GM19324 (cell line): ENCODE results near the gene FIZ1.

ENCODE experiments used
- ATAC-seq: cut with Tn5 transposase; IDR thresholded peaks from one replicate; pipeline ENCODE4 v1.9.1; 2021; ENCODE audit warnings: mild to moderate bottlenecking, moderate library complexity; ENCODE audit not compliant: unreplicated experiment, low FRiP score

FIZ1 gene

GRCh38 chr19:55636723-55637122 lies 37.4 kb upstream of the FIZ1 start:
- no peak for ATAC-seq

- ATAC-seq = no peak
Measured at GRCh38 chr19:55635856-55636440, 36.6 kb upstream of the FIZ1 start.

DNA sequence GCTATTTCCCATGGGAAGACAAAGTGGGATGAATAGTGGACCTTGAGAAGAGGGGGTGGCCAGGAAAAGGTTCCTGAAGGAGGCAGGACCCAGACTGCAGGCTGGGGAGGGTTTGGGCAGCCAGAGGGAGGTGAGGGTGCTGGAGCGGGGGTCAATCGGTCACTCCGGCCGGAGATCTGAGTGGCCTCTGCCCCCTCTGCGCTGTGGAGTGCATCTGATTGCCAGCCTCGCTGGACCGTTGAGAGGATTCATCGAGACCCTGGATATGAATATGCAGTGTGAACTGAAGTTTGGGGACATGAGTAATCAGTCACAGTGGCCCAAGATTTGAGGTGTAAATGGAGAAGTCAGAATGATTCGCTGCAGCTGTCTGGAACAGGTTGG lies 36.0 kb upstream of the FIZ1 start:
- no peak for ATAC-seq

GRCh38 chr19:55633861-55634260 lies 34.5 kb upstream of the FIZ1 start:
- ATAC-seq = no peak

DNA sequence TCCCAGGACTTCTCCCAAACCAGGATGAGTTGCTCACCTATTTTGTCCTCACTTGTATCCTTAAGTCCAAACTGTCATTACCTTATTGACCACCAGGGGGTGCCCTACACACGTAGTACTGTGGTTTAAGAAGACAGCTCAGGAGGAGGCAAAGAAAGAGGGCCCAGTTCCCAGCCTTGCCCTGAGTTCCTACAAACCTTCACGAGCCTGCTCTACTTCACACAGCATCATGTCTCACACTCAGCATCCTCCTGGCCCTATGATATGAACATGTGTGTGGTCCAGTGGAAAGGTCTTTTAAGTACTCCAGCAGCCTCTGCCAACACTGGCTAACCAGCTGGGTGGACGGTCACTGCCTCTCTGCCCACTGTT lies 33.1 kb upstream of the FIZ1 start:
- ATAC-seq = no peak

- no peak for ATAC-seq
Measured at GRCh38 chr19:55626350-55626749, 27.0 kb upstream of the FIZ1 start.

GRCh38 chr19:55625004-55625326 lies 25.6 kb upstream of the FIZ1 start:
- no peak for ATAC-seq

DNA sequence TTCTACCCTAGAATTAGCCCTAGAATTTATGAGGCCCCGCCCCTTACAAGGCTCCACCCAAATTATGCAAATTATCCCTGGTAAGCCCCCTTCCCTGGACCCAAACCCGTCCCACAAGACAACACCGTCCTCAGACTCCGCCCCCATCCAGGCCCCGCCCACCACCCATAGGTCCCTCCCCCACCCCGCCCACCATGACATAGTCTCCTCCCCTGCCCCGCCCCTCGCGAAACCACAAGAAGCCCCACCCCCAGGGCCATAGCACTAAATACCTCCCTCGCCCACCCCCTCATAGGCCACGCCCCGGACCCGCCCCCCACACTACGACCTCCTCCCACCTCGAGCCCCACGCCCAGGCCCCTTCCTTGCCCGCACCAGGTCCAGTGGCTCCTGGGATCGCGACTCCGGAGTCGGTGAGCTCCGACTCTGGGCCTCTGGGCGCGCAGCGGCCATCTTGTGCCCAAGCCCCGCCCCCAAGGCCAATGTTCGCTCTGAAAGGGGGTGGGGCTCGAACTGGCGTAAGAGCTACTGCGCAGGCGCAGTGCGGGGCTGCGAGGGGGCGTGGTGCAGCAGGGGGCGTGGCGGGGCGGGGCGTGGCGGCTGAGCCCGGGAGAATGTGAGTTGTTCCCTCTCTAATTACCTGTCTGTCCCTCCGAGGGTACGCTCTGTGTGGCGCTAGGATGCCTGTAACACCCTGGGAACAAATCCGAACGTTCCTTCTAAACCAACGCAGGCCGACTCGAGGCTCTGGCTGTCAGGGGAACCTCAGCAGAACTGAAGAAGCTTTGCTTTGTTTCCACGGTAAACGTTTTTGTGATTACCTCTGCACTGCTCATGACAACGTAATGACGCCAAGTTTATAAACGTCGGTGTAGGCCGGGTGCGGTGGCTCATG lies 25.0 kb upstream of the FIZ1 start, which contains the start of gene ZNF784:
TSS of gene ZNF784 (minus strand) at position 458 of the 895 bp plus-strand sequence. CDS start at position 453, 5 bp downstream.
- peak; percentile 74 for ATAC-seq

GRCh38 chr19:55623561-55623960 lies 24.2 kb upstream of the FIZ1 start:
- ATAC-seq = no peak

DNA sequence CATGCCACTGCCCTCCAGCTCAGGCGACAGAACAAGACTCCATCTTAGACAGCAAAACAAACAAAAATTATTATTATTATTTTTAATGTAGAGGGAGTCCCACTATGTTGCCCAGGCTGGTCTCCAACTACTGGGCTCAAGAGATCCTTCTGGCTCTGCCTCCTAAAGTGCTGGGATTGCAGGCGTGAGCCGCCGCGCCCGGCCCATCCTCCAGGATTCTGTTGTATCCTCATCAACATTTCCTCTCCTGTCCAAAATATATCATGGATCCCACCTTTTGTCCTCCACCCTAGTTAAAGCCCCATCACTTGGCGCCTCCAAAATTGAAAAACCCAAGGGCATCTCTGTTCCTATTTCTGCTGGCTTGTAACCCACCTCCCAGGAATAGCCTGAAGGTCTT lies 23.8 kb upstream of the FIZ1 start:
- no peak for ATAC-seq

DNA sequence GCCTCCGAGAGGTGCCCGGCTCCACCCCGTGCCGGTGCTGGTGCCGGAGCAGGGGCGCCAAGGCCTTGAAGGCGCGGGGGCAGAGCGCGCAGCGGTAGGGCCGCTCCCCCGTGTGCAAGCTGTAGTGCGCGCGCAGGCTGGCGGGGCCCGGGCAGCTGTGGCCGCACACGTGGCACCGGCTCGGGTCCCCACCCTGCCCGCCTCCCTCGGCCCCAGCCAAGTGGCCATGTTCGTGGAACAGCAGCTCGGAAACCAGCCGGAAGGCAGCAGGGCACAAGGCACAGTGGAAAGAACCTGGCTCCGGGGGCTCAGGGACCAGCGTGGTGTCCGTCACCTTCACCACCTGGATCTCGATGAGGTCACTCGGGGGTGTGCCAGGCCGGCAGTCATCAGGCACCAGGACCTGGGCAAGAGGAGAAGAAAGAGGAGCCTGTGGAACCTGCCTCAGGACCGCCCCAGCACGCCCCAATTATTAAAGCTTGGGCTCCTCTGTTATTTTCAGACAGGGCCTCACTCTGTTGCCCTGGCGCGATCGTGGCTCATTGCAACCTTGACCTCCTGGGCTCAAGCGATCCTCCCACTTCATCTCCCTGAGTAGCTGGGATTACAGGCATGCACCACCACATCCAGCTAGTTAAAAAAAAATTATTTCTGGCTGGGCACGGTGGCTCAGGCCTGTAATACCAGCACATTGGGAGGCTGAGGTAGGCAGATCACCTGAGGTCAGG lies 23.1 kb upstream of the FIZ1 start:
- ATAC-seq = no peak

DNA sequence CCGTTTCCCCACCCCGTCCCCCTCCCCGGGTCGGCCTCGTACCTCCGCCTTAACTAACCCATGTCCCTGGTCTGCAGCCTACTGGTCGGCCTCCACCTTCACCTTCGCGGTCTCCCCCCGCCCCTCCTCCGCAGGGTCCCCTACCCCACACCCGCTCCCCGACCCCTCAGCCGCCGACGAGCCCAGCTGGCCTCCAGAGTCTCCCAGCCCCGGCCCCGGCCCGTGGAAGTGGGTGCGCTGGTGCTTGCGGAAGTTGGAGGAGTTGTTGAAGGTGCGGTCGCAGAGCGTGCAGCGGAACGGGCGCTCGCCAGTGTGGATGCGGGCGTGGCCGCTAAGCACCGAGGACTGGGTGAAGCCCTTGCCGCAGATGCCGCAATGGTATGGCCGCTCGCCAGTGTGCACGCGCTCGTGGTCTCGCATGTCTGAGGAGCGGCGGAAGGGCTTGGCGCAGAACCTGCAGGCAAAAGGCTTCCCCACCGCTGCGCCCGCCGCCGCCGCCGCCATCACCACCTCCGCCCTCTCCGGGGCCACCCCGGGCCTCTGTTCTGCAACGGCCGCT lies 22.4 kb upstream of the FIZ1 start:
- ATAC-seq = no peak

- ATAC-seq = no peak
Measured at GRCh38 chr19:55621205-55621672, 21.9 kb upstream of the FIZ1 start.

DNA sequence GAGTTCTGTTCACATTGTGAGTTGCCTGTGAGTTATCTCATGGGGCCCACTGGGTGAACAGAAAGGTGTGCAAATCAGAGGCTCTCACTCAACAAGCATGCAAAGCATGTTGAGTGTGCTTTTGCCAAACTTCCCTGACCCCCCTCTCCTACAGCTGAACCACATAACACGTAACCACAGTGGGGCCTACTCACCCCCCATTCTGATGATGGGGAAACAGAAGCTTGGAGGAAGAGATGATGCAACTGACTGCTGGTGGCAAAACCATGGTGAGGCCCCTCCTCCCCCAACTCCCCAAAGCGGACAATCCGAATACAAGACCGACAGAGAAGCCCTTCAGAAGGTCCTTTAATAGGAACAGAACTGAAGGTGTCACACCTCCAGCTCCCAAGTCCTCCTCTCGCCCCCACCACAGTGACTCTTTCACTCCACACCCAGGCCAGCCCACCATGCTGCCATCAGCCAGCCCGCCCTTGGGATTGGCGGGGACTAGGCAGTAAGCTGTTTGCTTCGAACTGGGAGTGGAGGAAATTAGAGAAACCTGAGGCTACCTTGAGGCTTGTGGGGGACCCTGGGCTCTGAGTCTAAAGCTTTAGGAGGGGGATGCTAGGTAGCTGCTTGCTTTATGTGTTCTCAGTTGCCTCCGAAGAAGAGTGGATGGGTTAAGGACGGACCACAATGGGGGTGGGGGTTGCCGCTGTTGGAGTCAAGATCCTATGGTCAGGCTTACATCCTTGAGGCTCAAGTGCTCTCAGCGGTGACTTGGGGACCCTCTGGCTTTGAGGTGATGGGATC lies 21.3 kb upstream of the FIZ1 start:
- no peak for ATAC-seq

GRCh38 chr19:55619286-55619685 lies 20.0 kb upstream of the FIZ1 start:
- no peak for ATAC-seq

DNA sequence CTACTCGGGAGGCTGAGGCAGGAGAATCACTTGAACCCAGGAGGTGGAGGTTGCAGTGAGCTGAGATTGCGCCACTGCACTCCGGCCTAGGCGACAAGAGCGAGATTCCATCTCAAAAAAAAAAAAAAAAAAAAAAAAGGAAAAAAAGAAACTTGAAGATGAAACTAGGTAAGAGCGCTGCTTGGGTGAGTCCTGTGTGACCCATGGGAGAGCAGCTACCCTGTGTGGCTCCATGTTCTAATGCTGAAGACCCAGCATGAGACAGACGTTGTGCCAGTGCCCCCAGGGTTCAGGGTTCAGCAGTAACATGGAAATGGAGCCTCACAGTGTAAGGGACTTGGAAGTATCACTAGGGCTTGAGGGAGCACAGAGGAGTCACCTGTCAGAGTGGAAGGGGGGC lies 19.1 kb upstream of the FIZ1 start:
- ATAC-seq = no peak

GRCh38 chr19:55617426-55617825 lies 18.1 kb upstream of the FIZ1 start:
- no peak for ATAC-seq

GRCh38 chr19:55616395-55616875 lies 17.1 kb upstream of the FIZ1 start:
- no peak for ATAC-seq

DNA sequence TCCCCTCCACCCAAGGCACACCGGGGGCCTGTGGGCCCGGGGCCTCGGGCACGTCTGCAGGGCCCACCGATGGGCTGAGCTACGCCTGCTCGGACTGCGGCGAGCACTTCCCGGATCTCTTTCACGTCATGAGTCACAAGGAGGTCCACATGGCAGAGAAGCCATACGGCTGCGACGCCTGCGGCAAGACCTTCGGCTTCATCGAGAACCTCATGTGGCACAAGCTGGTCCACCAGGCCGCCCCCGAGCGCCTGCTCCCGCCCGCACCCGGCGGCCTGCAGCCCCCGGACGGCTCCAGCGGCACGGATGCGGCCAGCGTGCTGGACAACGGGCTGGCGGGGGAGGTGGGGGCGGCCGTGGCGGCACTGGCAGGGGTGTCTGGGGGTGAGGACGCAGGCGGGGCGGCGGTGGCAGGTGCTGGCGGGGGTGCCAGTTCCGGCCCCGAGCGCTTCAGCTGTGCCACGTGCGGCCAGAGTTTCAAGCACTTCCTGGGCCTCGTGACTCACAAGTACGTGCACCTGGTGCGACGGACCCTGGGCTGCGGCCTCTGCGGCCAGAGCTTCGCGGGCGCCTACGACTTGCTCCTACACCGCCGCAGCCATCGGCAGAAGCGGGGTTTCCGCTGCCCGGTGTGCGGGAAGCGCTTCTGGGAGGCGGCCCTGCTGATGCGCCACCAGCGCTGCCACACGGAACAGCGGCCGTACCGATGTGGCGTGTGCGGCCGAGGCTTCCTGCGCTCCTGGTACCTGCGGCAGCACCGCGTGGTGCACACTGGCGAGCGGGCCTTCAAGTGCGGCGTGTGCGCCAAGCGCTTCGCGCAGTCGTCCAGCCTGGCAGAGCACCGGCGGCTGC lies 16.5 kb upstream of the FIZ1 start:
- ATAC-seq = no peak
